SK-N-SH treated with all-trans-retinoic acid at 6 μM for 48 hours (cell line): ENCODE results near the gene RBL1.

Source experiments
- ATAC-seq: fragments of 200-7000 bp; cut with Tn5 transposase; 3 replicates; pipeline ENCODE4 v1.9.1; 2020; ENCODE audit warnings: mild to moderate bottlenecking, moderate library complexity
- ARNTL ChIP-seq: fragments of 450-650 bp; formaldehyde crosslinking; IDR thresholded peaks from 2 replicates; pipeline ENCODE4 v1.5.0; 2020; ENCODE audit warnings: low read depth, mild to moderate bottlenecking, moderate library complexity, borderline replicate concordance
- CSDC2 ChIP-seq: fragments of 250-450 bp; sonication (Bioruptor Pico); IDR thresholded peaks from 2 replicates; pipeline ENCODE4 v1.5.0; 2020; ENCODE audit warnings: mild to moderate bottlenecking, moderate library complexity
- ESRRG ChIP-seq: fragments of 250-450 bp; sonication (Bioruptor Pico); IDR thresholded peaks from 2 replicates; pipeline ENCODE4 v1.6.1; 2021; ENCODE audit warnings: mild to moderate bottlenecking
- GLIS3 ChIP-seq: fragments of 250-450 bp; sonication (Bioruptor Pico); IDR thresholded peaks from 2 replicates; pipeline ENCODE4 v1.5.0; 2020; ENCODE audit warnings: mild to moderate bottlenecking, moderate library complexity
- ISL1 ChIP-seq: fragments of 250-450 bp; sonication (Bioruptor Pico); IDR thresholded peaks from 2 replicates; pipeline ENCODE4 v2.1.2; 2022; ENCODE audit warnings: mild to moderate bottlenecking, moderate library complexity
- OSR1 ChIP-seq: fragments of 250-450 bp; sonication (Bioruptor Pico); IDR thresholded peaks from 2 replicates; pipeline ENCODE4 v1.8.0; 2022; ENCODE audit warnings: moderate library complexity, mild to moderate bottlenecking, inconsistent platforms
- PPARA ChIP-seq: fragments of 250-450 bp; sonication (Bioruptor Pico); IDR thresholded peaks from 2 replicates; pipeline ENCODE4 v1.5.0; 2020; ENCODE audit warnings: mild to moderate bottlenecking, borderline replicate concordance
- RARB ChIP-seq: fragments of 250-450 bp; sonication (Bioruptor Pico); IDR thresholded peaks from 2 replicates; pipeline ENCODE4 v1.8.0; 2021; ENCODE audit warnings: mild to moderate bottlenecking, moderate library complexity
- SNAI2 ChIP-seq: fragments of 250-450 bp; sonication (Bioruptor Pico); IDR thresholded peaks from 2 replicates; pipeline ENCODE4 v1.5.0; 2020; ENCODE audit warnings: mild to moderate bottlenecking, moderate library complexity
- TCF4 ChIP-seq: fragments of 250-450 bp; sonication (Bioruptor Pico); IDR thresholded peaks from 2 replicates; pipeline ENCODE4 v1.8.0; 2021; ENCODE audit warnings: mild to moderate bottlenecking, moderate library complexity, borderline replicate concordance
- TOX ChIP-seq: fragments of 250-450 bp; sonication (Bioruptor Pico); IDR thresholded peaks from 2 replicates; pipeline ENCODE4 v1.8.0; 2021; ENCODE audit warnings: mild to moderate bottlenecking, moderate library complexity, borderline replicate concordance
- ZC3H10 ChIP-seq: fragments of 250-450 bp; sonication (Bioruptor Pico); IDR thresholded peaks from 2 replicates; pipeline ENCODE4 v1.5.1; 2021; ENCODE audit warnings: mild to moderate bottlenecking, moderate library complexity
- ZFP3 ChIP-seq: fragments of 250-450 bp; sonication (Bioruptor Pico); IDR thresholded peaks from 2 replicates; pipeline ENCODE4 v1.5.0; 2020; ENCODE audit warnings: mild to moderate bottlenecking, moderate library complexity
- ZFP30 ChIP-seq: fragments of 450-650 bp; formaldehyde crosslinking; IDR thresholded peaks from 2 replicates; pipeline ENCODE4 v1.5.0; 2022; ENCODE audit warnings: mild to moderate bottlenecking, moderate library complexity
- ZNF565 ChIP-seq: fragments of 450-650 bp; formaldehyde crosslinking; conservative IDR thresholded peaks from 2 replicates; pipeline ENCODE4 v1.5.0; 2020; ENCODE audit warnings: low read depth, mild to moderate bottlenecking, moderate library complexity
- ZNF70 ChIP-seq: fragments of 450-650 bp; formaldehyde crosslinking; IDR thresholded peaks from 2 replicates; pipeline ENCODE4 v1.5.0; 2020; ENCODE audit warnings: mild to moderate bottlenecking, moderate library complexity
- ZNF8 ChIP-seq: fragments of 450-650 bp; formaldehyde crosslinking; IDR thresholded peaks from 2 replicates; pipeline ENCODE4 v1.5.0; 2020; ENCODE audit warnings: mild to moderate bottlenecking, moderate library complexity
- TF ChIP-seq, protein P1 (sequence below): fragments of 250-450 bp; sonication (Bioruptor Pico); IDR thresholded peaks from 2 replicates; pipeline ENCODE4 v1.5.1; 2020; ENCODE audit warnings: low read depth, mild to moderate bottlenecking, moderate library complexity
- TF ChIP-seq, protein P2 (sequence below): fragments of 250-450 bp; sonication (Bioruptor Pico); IDR thresholded peaks from 2 replicates; pipeline ENCODE4 v1.5.0; 2020; ENCODE audit warnings: mild to moderate bottlenecking, moderate library complexity
- TF ChIP-seq, protein P3 (sequence below): fragments of 250-450 bp; sonication (Bioruptor Pico); IDR thresholded peaks from 2 replicates; pipeline ENCODE4 v1.5.1; 2021; ENCODE audit warnings: mild to moderate bottlenecking, moderate library complexity
- TF ChIP-seq, protein P4 (sequence below): fragments of 250-450 bp; sonication (Bioruptor Pico); IDR thresholded peaks from 2 replicates; pipeline ENCODE4 v1.8.0; 2020; ENCODE audit warnings: mild to moderate bottlenecking, moderate library complexity, borderline replicate concordance

The RBL1 gene

DNA sequence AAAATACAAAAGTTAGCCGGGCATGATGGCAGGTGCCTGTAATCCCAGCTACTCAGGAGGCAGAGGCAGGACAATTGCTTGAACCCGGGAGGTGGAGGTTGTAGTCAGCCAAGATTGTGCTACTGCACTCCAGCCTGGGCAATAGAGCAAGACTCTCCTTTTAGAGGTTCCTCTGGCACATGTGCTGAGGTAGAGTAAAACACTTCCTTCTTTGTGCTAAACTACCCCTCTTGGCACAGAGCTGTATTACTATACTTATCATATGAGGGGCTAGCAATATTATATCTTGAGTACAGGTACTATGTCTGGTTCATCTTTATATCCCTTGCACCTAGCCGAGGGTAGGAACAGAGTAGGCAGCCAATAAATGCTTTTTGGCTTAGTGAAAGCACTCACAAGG, 104.1 kb downstream of the RBL1 start:
- TF ChIP-seq TCF4: no peak
- no peak for TF ChIP-seq ZNF565
- TF ChIP-seq, protein P1, sequence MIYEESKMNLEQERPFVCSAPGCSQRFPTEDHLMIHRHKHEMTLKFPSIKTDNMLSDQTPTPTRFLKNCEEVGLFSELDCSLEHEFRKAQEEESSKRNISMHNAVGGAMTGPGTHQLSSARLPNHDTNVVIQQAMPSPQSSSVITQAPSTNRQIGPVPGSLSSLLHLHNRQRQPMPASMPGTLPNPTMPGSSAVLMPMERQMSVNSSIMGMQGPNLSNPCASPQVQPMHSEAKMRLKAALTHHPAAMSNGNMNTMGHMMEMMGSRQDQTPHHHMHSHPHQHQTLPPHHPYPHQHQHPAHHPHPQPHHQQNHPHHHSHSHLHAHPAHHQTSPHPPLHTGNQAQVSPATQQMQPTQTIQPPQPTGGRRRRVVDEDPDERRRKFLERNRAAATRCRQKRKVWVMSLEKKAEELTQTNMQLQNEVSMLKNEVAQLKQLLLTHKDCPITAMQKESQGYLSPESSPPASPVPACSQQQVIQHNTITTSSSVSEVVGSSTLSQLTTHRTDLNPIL (CRISPR knock-in tag): no peak
- ATAC-seq: no peak

DNA sequence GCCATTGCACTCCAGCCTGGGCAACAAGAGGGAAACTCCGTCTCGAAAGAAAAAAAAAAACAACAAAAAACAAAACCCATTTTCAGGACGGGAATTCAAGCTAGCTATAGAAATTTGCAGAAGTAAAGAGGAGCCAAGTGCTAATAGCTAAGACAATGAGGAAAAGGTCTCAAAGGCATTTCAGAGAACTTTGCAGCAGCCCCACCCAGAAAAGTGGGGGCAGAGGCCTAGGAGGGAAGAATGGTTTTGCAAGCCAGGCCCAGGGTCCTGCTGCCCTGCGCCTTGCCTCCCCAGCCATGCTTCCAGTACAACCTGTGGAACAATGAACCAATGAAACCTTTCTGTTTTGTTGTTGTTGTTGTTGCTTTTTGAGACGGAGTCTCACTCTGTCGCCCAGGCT, 106.0 kb downstream of the RBL1 start:
- TF ChIP-seq TCF4 (no peak), PPARA (no peak), ISL1 (CRISPR knock-in tag) (no peak), TOX (no peak), ARNTL (CRISPR knock-in tag) (no peak), ZNF70 (CRISPR knock-in tag) (no peak)
- no peak for ATAC-seq

DNA sequence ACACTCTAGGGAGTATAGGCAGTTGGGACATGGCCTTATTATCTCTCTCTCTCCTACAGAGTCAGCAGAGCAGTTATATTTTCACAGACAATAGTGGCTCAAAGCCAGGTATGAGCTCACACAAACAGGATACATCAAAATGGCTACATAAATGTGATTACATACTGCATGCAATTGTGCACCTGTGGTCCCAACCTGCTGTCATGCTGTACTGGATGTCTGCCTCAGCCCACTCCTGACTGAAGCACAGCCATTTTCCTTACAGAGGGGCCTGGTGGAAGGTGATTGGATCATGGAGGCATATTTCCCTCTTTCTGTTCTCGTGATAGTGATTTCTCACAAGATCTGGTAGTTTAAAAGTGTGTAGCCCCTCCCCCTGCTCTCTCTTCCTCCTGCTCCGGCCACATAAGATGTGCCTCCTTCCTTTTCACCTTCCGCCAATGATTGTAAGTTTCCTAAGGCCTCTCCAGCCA, 107.3 kb downstream of the RBL1 start:
- no peak for ATAC-seq
- no peak for TF ChIP-seq TOX
- TF ChIP-seq GLIS3 (CRISPR knock-in tag): no peak
- no peak for TF ChIP-seq SNAI2
- no peak for TF ChIP-seq ZNF565
- TF ChIP-seq, protein P2, sequence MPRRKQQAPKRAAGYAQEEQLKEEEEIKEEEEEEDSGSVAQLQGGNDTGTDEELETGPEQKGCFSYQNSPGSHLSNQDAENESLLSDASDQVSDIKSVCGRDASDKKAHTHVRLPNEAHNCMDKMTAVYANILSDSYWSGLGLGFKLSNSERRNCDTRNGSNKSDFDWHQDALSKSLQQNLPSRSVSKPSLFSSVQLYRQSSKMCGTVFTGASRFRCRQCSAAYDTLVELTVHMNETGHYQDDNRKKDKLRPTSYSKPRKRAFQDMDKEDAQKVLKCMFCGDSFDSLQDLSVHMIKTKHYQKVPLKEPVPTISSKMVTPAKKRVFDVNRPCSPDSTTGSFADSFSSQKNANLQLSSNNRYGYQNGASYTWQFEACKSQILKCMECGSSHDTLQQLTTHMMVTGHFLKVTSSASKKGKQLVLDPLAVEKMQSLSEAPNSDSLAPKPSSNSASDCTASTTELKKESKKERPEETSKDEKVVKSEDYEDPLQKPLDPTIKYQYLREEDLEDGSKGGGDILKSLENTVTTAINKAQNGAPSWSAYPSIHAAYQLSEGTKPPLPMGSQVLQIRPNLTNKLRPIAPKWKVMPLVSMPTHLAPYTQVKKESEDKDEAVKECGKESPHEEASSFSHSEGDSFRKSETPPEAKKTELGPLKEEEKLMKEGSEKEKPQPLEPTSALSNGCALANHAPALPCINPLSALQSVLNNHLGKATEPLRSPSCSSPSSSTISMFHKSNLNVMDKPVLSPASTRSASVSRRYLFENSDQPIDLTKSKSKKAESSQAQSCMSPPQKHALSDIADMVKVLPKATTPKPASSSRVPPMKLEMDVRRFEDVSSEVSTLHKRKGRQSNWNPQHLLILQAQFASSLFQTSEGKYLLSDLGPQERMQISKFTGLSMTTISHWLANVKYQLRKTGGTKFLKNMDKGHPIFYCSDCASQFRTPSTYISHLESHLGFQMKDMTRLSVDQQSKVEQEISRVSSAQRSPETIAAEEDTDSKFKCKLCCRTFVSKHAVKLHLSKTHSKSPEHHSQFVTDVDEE (CRISPR knock-in tag): no peak
- no peak for TF ChIP-seq ISL1 (CRISPR knock-in tag)
- TF ChIP-seq ZFP30 (CRISPR knock-in tag): no peak
- TF ChIP-seq ZC3H10 (CRISPR knock-in tag): no peak
- no peak for TF ChIP-seq TCF4
- TF ChIP-seq, protein P3, sequence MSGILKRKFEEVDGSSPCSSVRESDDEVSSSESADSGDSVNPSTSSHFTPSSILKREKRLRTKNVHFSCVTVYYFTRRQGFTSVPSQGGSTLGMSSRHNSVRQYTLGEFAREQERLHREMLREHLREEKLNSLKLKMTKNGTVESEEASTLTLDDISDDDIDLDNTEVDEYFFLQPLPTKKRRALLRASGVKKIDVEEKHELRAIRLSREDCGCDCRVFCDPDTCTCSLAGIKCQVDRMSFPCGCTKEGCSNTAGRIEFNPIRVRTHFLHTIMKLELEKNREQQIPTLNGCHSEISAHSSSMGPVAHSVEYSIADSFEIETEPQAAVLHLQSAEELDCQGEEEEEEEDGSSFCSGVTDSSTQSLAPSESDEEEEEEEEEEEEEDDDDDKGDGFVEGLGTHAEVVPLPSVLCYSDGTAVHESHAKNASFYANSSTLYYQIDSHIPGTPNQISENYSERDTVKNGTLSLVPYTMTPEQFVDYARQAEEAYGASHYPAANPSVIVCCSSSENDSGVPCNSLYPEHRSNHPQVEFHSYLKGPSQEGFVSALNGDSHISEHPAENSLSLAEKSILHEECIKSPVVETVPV (CRISPR knock-in tag): no peak
- TF ChIP-seq CSDC2 (CRISPR knock-in tag): no peak
- no peak for TF ChIP-seq ESRRG (CRISPR knock-in tag)
- TF ChIP-seq, protein P4, sequence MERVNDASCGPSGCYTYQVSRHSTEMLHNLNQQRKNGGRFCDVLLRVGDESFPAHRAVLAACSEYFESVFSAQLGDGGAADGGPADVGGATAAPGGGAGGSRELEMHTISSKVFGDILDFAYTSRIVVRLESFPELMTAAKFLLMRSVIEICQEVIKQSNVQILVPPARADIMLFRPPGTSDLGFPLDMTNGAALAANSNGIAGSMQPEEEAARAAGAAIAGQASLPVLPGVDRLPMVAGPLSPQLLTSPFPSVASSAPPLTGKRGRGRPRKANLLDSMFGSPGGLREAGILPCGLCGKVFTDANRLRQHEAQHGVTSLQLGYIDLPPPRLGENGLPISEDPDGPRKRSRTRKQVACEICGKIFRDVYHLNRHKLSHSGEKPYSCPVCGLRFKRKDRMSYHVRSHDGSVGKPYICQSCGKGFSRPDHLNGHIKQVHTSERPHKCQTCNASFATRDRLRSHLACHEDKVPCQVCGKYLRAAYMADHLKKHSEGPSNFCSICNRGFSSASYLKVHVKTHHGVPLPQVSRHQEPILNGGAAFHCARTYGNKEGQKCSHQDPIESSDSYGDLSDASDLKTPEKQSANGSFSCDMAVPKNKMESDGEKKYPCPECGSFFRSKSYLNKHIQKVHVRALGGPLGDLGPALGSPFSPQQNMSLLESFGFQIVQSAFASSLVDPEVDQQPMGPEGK (CRISPR knock-in tag): no peak
- TF ChIP-seq RARB (CRISPR knock-in tag): no peak
- no peak for TF ChIP-seq ZFP3 (CRISPR knock-in tag)
- no peak for TF ChIP-seq ZNF8 (CRISPR knock-in tag)
- TF ChIP-seq, protein P1 (CRISPR knock-in tag): no peak
- no peak for TF ChIP-seq OSR1 (CRISPR knock-in tag)
- no peak for TF ChIP-seq PPARA
- TF ChIP-seq ARNTL (CRISPR knock-in tag): no peak

DNA sequence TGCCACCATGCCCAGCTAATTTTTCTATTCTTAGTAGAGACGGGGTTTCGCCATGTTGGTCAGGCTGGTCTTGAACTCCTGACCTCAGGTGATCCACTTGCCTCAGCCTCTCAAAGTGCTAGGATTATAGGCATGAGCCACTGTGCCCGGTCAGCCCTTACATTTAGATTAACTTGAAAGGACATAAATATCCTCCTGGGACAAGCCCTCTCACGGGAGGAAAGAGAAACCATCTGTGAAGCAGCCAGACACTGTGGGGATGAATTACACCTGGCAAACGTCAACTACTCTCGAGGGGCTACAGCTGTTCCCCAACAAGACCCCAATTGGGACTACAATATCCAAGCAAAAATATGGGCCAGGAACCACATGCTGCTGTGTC, 111.5 kb downstream of the RBL1 start:
- ATAC-seq: no peak
- TF ChIP-seq SNAI2 (no peak), CSDC2 (CRISPR knock-in tag) (no peak), ZNF8 (CRISPR knock-in tag) (no peak), ESRRG (CRISPR knock-in tag) (no peak), PPARA (no peak), ARNTL (CRISPR knock-in tag) (no peak), TCF4 (no peak), GLIS3 (CRISPR knock-in tag) (no peak), ZFP30 (CRISPR knock-in tag) (no peak)
- TF ChIP-seq, protein P4 (CRISPR knock-in tag): no peak
- TF ChIP-seq, protein P2 (CRISPR knock-in tag): no peak
